Activated naive CD4-positive, alpha-beta T cell treated with anti-CD3 and anti-CD28 coated beads, Interleukin-2, amount 50 U/mL, for 72 hours (primary cell): ENCODE results near the gene SCIMP. TPM values are rescaled to one million over a fixed set of nuclear protein-coding genes. Genes with fewer than 3 reads are reported as not detected.

Experiments used
- ATAC-seq, 2 donors: fragments of 150-1000 bp; cut with Tn5 transposase; 2 replicates each; pipeline ENCODE4 v1.10.0; 2021; ENCODE audit warnings: mild to moderate bottlenecking in 2 of 2, moderate library complexity in 2 of 2
- DNase-seq, 2 donors: peaks; one replicate each; pipeline ENCODE4 v3.0.0; 2021 to 2022; ENCODE audit warnings: low spot score in 2 of 2
- H3K27ac Mint-ChIP-seq, 2 donors: one replicate each; pipeline ENCODE4 v1.8.0; 2022; ENCODE audit warnings: mild to moderate bottlenecking in 2 of 2, mixed read lengths in 2 of 2
- H3K36me3 Mint-ChIP-seq, 2 donors: one replicate each; pipeline ENCODE4 v1.8.0; 2022; ENCODE audit warnings: mixed read lengths in 2 of 2
- H3K9me3 Mint-ChIP-seq, 2 donors: one replicate each; pipeline ENCODE4 v1.8.0; 2022; ENCODE audit warnings: mixed read lengths in 2 of 2
- total RNA-seq, 2 donors: library from RNA; stranded (reverse); gene quantifications; one replicate each; pipeline ENCODE4 v1.2.3, GENCODE V29; 2022

The SCIMP gene
- total RNA-seq, result under 1 TPM in 1 of 2 donors, not detected in 1; 0.14 TPM

DNA sequence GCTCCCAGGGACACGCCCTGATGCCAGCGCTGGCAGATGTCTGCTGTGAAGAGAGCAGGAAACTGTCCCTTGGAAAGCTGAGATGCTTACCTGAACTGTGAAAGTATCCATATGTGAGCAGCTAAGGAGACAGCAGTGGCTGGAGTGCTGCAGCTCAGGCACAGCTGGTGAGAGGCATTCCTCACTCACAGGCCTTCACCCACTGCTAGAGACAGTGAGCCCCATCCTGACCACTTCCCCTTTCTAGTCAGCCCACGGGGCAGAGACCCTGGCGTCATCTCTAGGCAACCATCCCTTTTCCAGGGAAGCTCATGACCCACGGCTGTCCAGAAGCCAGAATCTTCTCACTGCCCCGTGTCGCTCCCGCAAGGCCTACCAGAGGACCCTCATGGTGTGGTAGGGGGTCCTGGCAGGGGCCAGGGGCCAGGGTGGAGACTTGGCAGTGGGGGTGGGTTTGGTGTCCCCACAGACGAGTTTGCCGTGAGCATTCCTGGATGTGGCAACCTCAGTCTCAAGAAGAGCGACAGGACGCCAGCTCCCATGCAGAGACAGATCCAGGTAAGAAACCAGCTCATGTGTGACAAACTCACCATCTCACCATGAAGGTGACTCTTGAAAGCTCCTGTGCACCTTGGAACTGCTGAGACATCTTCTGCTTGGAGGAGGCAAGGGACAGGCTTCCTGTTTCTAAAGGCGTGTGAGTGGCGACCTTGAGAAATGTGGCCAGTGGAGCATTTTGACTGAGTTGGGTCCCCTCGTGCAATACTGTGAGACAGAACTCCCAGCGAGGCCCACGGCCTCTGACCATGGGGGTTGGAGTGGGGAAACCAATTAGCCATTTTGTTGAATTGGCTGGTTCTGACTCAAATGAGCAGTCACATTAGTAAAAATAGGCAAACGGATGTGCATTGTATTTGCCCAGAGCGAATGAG, at the start of gene SCIMP:
SCIMP (minus strand) TSS at position 216 of the 932 bp plus-strand sequence; CDS start at position 111, 105 bp downstream.
- H3K9me3 Mint-ChIP-seq, result no peaks in the 10 kb centered on the region
- ATAC-seq (no peak), DNase-seq (no peak)
- peak within 1 kb of the TSS; percentile 22 to 49 for H3K27ac Mint-ChIP-seq
- no peaks in the 10 kb centered on the region for H3K36me3 Mint-ChIP-seq

DNA sequence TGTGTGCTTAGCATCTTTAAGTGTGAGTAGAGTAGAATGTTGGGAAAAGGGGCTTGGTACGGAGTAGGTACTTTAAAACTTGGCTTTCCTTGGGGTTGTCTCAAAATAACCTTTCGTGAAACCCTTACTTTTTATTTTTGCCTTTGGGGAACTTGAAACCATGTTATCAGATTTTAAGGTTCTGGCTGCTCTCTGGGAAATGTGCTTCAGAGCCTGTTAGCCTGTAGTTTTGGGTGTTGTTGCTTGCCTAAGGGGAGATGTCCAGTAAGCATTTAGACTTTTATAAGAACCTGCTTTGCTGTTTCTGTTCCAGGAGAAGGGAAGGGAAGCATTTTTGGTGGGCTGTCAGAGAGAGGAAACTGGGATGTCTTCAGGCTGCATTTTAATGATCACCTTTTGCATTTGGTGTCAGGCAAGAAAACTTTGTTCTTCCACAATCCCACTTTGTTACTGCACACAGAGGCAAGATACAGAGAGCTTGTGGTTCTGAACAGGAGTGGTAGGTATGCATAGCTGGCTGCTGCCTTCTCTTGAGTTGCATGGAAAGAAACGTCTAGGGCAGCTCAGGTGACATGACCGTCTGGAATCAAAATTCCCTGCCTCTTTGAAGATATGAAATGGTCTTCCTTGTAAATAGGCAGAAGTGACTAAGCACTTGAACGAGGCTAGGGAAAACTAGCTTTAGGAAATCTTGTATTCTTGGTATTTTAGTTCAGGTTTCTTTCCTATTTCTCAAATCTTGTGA, 49.1 kb upstream of the SCIMP start:
- H3K27ac Mint-ChIP-seq, result peak overlapping the region; percentile 48 to 66

DNA sequence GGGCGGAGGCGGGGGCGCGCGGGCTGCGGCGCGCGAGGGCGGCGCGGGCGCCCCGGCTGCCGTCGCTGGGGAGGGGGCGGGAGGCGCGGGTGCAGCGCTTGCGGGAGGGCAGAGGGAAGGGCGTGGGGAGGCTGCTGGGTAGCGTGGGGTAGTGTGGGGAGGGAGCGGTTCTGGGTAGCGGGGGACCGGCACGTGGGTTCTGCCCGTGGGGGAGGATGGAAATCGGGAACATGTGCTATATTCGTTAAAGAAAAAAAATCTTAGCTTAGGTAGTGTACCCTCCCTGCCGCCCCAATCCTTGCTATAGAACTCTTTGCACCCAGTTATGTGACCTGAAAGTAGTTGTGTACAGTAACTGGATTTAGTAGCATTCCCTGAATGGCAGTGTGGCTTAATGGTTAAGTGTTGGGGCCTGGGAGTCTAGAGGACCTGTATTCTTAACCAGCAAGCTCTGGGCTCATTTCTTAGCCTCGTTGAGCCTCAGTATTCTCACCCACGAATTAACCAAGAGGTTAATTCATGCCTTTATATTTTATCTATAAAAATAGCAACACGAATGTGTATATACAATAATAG, 48.1 kb upstream of the SCIMP start:
- Mint-ChIP-seq H3K9me3 (no peaks in the 10 kb centered on the region), H3K36me3 (peaks cover 0 to 9% of the 10 kb centered on the region in 2 donors), H3K27ac (peak overlapping the region; percentile 66 to 95)
- ATAC-seq, result peak in 1 of 2 donors; percentile 54
- peak in 1 of 2 donors; percentile 56 for DNase-seq

More for the DNA sequence above, 49.1 kb upstream of the SCIMP start:
- no peaks in the 10 kb centered on the region for H3K9me3 Mint-ChIP-seq
- DNase-seq (no peak), ATAC-seq (no peak)
- H3K36me3 Mint-ChIP-seq, result peaks cover 0 to 9% of the 10 kb centered on the region in 2 donors

DNA sequence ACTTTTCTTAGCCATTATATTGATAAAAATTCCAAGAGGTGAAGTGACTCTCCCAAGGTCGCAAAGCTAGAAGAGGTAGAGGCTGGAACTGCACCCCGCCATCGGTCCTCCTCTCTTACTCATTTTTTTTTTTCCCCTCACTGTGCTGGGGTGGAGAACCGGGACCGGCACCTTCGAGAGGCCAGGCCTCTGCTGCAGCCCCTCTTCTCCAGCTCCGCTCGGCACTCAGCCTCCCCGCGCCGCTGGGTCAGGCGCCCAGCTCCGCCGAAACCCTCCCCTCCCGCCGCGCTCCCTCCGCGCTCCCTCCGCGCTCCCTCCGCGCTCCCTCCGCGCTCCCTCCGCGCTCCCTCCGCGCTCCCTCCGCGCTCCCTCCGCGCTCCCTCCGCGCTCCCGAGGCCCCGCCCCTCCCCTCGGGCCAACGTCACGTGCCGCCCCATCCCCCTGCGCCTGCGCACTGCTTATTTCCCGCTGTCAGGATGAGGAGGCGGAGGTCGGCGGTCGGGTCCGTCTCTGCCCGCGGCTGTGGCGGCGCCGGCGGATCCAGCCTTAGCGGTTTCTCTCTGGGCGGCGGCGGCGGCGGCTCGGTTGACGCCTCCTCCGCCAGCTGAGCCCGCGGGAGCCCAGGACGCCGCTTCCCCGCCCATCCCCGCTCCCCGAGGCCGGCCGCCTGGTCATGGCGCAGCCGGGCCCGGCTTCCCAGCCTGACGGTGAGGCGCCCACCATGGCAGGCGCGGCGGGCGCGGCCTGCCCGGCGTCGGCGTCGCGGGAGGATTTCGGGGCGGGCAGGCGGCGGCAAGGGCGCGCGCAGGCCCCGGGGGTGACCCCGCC, 47.4 kb upstream of the SCIMP start, which contains the start of gene RABEP1:
RABEP1 (plus strand) TSS at position 471 of the 828 bp plus-strand sequence; CDS start at position 674, 203 bp downstream.
- H3K36me3 Mint-ChIP-seq, result peaks cover 0 to 9% of the 10 kb centered on the region in 2 donors
- H3K9me3 Mint-ChIP-seq, result no peaks in the 10 kb centered on the region
- ATAC-seq, result peak; percentile 89
- peak within 1 kb of the TSS; percentile 66 to 95 for H3K27ac Mint-ChIP-seq
- DNase-seq, result peak; percentile 95 to 96

DNA sequence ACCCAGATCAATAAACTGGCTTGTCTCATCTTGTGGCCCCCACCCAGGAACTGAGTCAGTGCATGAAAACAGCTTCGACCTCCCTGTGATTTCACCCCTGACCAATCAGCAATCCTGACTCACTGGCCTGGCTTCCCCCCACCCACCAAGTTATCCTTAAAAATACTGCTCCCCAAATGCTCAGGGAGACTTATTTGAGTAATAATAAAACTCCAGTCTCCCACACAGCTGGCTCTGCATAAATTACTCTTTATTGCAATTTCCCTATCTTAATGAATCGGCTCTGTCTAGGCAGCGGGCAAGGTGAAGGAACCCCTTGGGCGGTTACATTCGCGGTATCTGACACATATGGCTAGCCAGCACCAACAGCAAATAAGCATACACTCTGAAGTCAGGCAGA, 37.7 kb upstream of the SCIMP start:
- H3K27ac Mint-ChIP-seq, result no peak overlapping the region
- DNase-seq, result peak; percentile 5 to 59
- peak; percentile 80 to 94 for ATAC-seq
- H3K36me3 Mint-ChIP-seq, result no peaks in the 10 kb centered on the region
- no peaks in the 10 kb centered on the region for H3K9me3 Mint-ChIP-seq

GRCh38 chr17:5269241-5269960, 34.7 kb upstream of the SCIMP start:
- no peak for ATAC-seq
- no peak overlapping the region for H3K27ac Mint-ChIP-seq
- no peaks in the 10 kb centered on the region for H3K9me3 Mint-ChIP-seq
- no peaks in the 10 kb centered on the region for H3K36me3 Mint-ChIP-seq
- DNase-seq, result no peak

DNA sequence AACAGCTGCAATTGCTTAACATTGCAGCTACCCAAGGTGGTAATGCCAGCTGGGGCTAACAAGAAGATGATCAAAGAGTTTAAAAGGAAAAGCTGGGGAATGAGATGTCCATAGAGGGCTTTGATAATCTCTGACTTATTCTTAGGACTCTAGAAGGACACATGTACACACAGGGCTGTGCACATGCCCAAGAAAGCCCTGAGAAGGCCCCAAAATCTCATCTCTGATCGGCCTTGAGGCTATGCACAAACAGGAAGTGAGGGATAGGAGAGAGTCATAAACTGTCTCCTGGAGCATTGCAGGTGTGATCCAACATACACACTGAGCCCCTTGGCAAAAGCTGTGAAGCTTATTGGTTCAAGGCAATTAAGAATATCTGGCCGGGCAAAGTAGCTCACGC, 30.2 kb upstream of the SCIMP start:
- no peak for DNase-seq
- Mint-ChIP-seq H3K9me3 (no peaks in the 10 kb centered on the region), H3K36me3 (no peaks in the 10 kb centered on the region), H3K27ac (no peak overlapping the region)
- no peak for ATAC-seq

GRCh38 chr17:5263441-5263840, 28.8 kb upstream of the SCIMP start:
- ATAC-seq (no peak), DNase-seq (no peak)
- H3K36me3 Mint-ChIP-seq, result no peaks in the 10 kb centered on the region
- no peaks in the 10 kb centered on the region for H3K9me3 Mint-ChIP-seq
- H3K27ac Mint-ChIP-seq, result no peak overlapping the region

DNA sequence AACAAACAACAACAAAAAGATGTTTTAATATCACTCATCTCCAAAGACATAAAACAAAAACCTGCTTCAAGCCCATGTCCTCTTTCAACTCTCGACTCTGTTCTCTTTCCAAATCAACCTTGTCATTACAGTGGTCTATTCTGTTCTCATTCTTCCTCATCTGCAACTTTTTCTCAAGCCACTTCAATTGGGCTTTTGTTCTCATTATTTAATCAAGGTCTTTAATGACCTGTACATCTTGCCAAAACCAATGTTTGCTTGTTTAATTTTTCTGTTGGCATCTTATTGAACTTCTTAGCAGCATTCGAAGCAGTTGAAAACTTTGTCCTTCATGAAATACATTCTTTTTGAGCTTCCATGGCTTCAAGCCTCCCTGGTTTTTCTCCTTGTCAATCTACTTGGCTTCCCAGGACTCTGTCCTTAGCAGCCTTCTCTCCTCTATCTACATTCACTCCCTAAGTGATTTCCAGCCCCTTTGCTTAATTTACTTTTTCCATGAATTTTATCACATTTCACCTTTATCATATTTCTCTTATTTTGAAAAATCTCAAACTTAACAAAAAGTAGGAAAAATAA, 27.8 kb upstream of the SCIMP start:
- no peak for ATAC-seq
- Mint-ChIP-seq H3K27ac (no peak overlapping the region), H3K36me3 (no peaks in the 10 kb centered on the region), H3K9me3 (no peaks in the 10 kb centered on the region)
- DNase-seq, result no peak

DNA sequence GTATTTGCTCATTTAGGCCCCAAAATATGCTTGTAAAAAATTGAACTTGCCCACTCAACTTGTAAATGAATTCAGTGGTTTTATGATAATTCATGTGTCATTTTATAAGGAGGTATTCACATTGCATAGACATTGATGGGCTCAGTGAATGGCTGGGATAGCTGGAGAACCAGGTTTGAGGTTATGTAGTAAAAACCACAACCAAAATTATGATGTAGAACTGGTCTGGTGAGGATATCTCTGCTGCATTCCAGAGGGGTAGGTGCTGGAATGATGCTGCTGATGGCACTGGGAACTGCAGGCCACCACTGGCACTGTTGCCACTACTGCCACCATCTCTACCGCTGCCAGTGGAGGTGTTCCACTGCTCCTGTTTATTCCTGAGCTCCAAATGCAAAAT, 25.9 kb upstream of the SCIMP start:
- Mint-ChIP-seq H3K36me3 (no peaks in the 10 kb centered on the region), H3K27ac (no peak overlapping the region), H3K9me3 (no peaks in the 10 kb centered on the region)
- ATAC-seq (no peak), DNase-seq (no peak)

DNA sequence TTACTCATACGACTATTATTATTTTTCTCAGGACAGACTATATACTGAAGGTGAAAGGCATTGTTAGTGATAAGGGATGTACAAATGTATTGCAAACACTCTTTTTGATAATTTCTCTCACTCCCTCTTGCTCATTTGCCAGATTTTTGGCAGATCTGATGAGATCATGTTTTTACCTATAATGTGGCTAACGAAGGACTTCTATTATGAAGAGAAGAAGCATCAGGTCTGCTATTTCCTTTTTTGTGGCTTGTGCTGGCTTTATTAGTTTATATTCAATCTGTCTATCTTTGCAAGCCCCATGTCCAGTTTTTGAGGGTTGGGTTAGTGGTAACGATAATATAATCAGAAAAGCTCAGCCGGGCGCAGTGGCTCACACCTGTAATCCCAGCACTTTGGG, 22.5 kb upstream of the SCIMP start:
- DNase-seq (no peak), ATAC-seq (no peak)
- Mint-ChIP-seq H3K36me3 (no peaks in the 10 kb centered on the region), H3K9me3 (no peaks in the 10 kb centered on the region), H3K27ac (no peak overlapping the region)

GRCh38 chr17:5254903-5255521, 20.4 kb upstream of the SCIMP start:
- ATAC-seq (no peak), DNase-seq (no peak)
- Mint-ChIP-seq H3K36me3 (no peaks in the 10 kb centered on the region), H3K9me3 (no peaks in the 10 kb centered on the region), H3K27ac (no peak overlapping the region)

DNA sequence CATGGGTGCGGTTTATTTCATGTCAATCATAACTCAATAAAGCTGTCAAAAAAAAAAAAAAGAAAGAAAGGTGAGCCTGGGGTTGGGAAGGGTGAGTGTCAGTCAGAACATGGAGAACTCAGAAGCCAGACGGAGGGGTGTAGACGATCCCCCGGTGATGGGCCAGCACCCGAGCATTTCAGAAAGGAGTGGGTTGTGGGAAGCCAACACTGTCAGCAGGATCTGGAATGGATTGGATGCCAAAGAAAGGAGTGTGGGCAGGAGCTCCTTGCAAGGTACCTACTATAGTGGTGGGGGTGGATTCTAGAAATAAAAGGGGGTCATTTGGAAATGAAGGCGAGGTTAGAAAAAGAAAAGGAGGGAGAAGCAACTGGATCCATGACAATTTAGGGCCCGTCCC, 19.8 kb upstream of the SCIMP start:
- H3K27ac Mint-ChIP-seq, result peak overlapping the region in 1 of 2 donors; percentile 78
- ATAC-seq (no peak), DNase-seq (no peak)
- H3K9me3 Mint-ChIP-seq, result no peaks in the 10 kb centered on the region
- H3K36me3 Mint-ChIP-seq, result no peaks in the 10 kb centered on the region

DNA sequence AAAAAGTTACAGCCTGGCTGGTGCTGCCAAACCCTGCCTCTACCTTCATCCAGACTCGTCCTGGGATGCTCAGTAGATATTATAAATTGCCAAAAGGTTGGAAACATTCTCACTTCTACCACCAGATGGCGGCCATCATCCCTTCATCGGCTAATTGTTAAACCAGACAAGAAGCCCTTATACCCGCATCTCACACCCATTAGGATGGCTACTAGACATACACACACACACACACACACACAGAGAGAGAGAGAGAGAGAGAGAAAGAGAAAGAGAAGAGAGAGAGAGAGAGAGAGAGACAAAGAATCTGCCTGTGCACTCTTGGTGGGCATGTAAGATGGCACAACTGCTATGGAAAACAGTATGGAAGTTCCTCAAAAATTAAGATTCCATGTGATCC, 15.0 kb upstream of the SCIMP start:
- Mint-ChIP-seq H3K9me3 (no peaks in the 10 kb centered on the region), H3K27ac (peak overlapping the region in 1 of 2 donors; percentile 48), H3K36me3 (no peaks in the 10 kb centered on the region)
- DNase-seq (peak in 1 of 2 donors; percentile 68), ATAC-seq (peak; percentile 72 to 82)
